Esophagus squamous epithelium (tissue), 5 donors: Measurements from ENCODE around the gene RNF25. TPM values are rescaled to one million over a fixed set of nuclear protein-coding genes. Genes with fewer than 3 reads are reported as not detected.

Experiments
- DNase-seq: peaks from one replicate; lab custom pipeline; 2025; lab: John Stamatoyannopoulos, UW
- H3K27ac ChIP-seq, 4 donors: fragments of 200-600 bp; sonication (generic); one replicate each; pipeline ENCODE4 v1.5.1; 2016 to 2019; ENCODE audit warnings: mild to moderate bottlenecking in 1 of 4
- H3K27me3 ChIP-seq, 4 donors: fragments of 200-600 bp; sonication (generic); 1 replicate in 3 of 4; 2 replicates in 1 of 4; pipeline versions ENCODE4 v1.5.1 to v1.6.0; 2017 to 2021; ENCODE audit warnings: antibody characterized with exemption in 1 of 4
- H3K36me3 ChIP-seq, 3 donors: fragments of 200-600 bp; sonication (generic); one replicate each; pipeline ENCODE4 v1.5.1; 2016 to 2019
- H3K4me1 ChIP-seq, 3 donors: fragments of 200-600 bp; sonication (generic); one replicate each; pipeline ENCODE4 v1.5.1; 2017 to 2019
- H3K4me3 ChIP-seq, 4 donors: fragments of 200-600 bp; sonication (generic); 1 replicate in 3 of 4; 2 replicates in 1 of 4; pipeline ENCODE4 v1.5.1; 2016 to 2019; ENCODE audit warnings: mild to moderate bottlenecking in 2 of 4, moderate library complexity in 1 of 4
- H3K9me3 ChIP-seq, 3 donors: fragments of 200-600 bp; sonication (generic); one replicate each; pipeline ENCODE4 v1.5.1; 2016 to 2019
- POLR2A ChIP-seq, 4 donors: fragments of 450-650 bp; IDR thresholded peaks; one replicate each; pipeline ENCODE4 v1.6.1; 2017; ENCODE audit warnings: antibody characterized with exemption in 4 of 4, mild to moderate bottlenecking in 4 of 4, moderate library complexity in 3 of 4
- WGBS, 2 donors: methylation state at CpG; one replicate each; pipeline ENCODE4 v1.1.5; 2018; 5-methylcytosine and 5-hydroxymethylcytosine counted together
- intact Hi-C: fragments of 100-400 bp; cut with DNase I; formaldehyde crosslinking; loops from one replicate; pipeline ENCODE4 v1.15.0; 2022
- total RNA-seq, 4 donors: library from RNA; depleted of rRNA; stranded (reverse); fragments of >200 nt; gene quantifications; one replicate each; pipeline ENCODE4 v1.1.0, GENCODE V29; 2016
- TF ChIP-seq, protein P1 (sequence below), 6 experiments: fragments of 450-650 bp in 4 of 6; fragments of 200-600 bp in 2 of 6; sonication (generic) in 2 of 6; IDR thresholded peaks; one replicate each; pipeline ENCODE4 v1.5.1; 2016 to 2019; ENCODE audit warnings: antibody characterized with exemption in 6 of 6, mild to moderate bottlenecking in 4 of 6, moderate library complexity in 4 of 6
- donor health status: DM: yes; HTN: yes; CAD: no.

Gene RNF25
- total RNA-seq, 4 donors from 2014 or later = 9.6 to 17.4 (median 15.7) TPM

DNA sequence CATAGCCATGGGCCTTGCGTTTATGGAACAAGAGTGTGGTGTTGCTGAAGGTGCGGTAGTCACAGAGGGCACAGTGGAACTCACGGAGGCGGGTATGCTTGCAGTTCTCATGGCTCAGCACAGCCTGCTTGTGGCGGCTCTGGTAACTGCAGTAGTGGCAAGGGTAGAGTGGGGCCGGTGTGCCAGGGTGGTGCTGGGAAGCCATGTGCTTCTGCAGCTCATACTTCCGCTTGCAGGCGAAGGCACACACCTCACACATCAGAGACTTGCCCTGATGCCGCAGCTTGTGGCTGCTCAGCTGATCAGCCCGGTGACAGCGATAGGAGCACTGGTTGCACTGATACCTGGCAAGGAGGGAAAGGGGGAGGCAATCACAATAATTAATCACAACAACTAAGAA lies 27.1 kb downstream of the RNF25 start:
- 51 to 87% methylated on average over 5 to 7 of the region's 11 CpGs for WGBS, 2 donors
- H3K27me3 ChIP-seq = no peaks in the 10 kb centered on the region
- no peak overlapping the region for H3K27ac ChIP-seq
- TF ChIP-seq, protein P1, sequence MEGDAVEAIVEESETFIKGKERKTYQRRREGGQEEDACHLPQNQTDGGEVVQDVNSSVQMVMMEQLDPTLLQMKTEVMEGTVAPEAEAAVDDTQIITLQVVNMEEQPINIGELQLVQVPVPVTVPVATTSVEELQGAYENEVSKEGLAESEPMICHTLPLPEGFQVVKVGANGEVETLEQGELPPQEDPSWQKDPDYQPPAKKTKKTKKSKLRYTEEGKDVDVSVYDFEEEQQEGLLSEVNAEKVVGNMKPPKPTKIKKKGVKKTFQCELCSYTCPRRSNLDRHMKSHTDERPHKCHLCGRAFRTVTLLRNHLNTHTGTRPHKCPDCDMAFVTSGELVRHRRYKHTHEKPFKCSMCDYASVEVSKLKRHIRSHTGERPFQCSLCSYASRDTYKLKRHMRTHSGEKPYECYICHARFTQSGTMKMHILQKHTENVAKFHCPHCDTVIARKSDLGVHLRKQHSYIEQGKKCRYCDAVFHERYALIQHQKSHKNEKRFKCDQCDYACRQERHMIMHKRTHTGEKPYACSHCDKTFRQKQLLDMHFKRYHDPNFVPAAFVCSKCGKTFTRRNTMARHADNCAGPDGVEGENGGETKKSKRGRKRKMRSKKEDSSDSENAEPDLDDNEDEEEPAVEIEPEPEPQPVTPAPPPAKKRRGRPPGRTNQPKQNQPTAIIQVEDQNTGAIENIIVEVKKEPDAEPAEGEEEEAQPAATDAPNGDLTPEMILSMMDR (IDR thresholded peaks at IDR 0.05) = no peak
- no peak for TF ChIP-seq POLR2A (IDR thresholded peaks at IDR 0.05)
- no peak overlapping the region for H3K4me3 ChIP-seq
- H3K4me1 ChIP-seq = no peaks in the 10 kb centered on the region
- no peaks in the 10 kb centered on the region for H3K9me3 ChIP-seq
- H3K36me3 ChIP-seq = peaks cover 31 to 100% (median 57%) of the 10 kb centered on the region in 3 donors
- intact Hi-C loops = no loop called here
- DNase-seq = no peak

DNA sequence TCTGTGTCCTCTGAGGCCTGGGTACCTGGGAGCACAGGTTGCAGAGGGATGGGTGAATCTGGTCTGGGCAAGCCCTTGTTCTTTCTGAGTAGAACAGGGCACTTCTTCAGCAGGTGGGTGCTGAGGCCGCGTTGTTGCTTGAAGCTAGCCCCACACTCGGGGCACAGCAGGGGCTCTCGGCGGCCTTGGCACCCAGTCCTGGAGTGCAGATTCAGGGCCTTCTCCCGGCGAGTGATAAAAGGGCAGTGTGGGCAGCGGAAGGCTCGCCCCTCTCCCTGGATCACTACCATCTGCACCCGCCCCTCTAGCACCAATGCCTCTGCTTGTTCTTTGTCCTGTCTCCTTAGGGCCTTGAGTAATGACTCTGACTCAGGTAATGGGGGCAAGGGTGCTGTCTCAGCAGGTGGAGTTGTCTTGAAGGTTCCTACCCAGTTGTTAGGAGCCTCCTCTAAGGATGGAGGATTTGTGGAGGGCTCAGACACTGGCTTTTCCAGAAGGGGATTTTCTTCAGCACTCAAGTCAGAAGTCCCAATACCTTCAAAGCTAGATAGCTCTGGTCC lies 28.0 kb downstream of the RNF25 start:
- Histone ChIP-seq H3K36me3 (peaks cover 36 to 100% (median 58%) of the 10 kb centered on the region in 3 donors), H3K4me1 (no peaks in the 10 kb centered on the region), H3K9me3 (no peaks in the 10 kb centered on the region), H3K4me3 (no peak overlapping the region), H3K27ac (no peak overlapping the region), H3K27me3 (no peaks in the 10 kb centered on the region)
- intact Hi-C loops = no loop called here
- TF ChIP-seq POLR2A (IDR thresholded peaks at IDR 0.05) = no peak
- TF ChIP-seq, protein P1 (IDR thresholded peaks at IDR 0.05) = no peak
- WGBS, 2 donors = no CpG with 5 or more reads among the region's 10 CpGs
- DNase-seq = no peak

DNA sequence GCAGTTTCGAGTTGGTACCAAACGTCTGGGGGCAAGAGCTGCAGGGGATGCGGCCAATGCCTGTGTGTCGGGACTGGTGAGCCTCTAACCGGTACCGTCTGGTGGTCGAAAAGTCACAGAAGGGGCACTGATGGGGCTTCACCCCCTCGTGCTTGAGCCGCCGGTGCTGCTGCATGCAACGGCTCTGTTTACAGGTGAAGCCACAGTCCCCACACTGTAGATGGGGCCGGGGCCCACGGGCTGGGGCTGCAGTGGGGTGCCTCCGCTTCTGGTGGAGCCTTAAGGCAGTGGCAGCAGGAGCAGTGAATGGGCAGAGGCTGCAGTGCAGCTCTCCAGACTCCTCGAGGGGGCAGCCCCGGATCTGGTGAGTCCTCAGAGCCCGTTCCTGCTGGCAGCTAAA lies 29.0 kb downstream of the RNF25 start:
- Histone ChIP-seq H3K4me1 (no peaks in the 10 kb centered on the region), H3K9me3 (no peaks in the 10 kb centered on the region), H3K4me3 (no peak overlapping the region), H3K36me3 (peaks cover 44 to 100% (median 65%) of the 10 kb centered on the region in 3 donors), H3K27me3 (no peaks in the 10 kb centered on the region), H3K27ac (no peak overlapping the region)
- intact Hi-C loops = no loop called here
- TF ChIP-seq, protein P1 (IDR thresholded peaks at IDR 0.05) = no peak
- no peak for TF ChIP-seq POLR2A (IDR thresholded peaks at IDR 0.05)
- WGBS, 2 donors = 85 to 97% methylated on average over 3 to 13 of the region's 17 CpGs
- DNase-seq = no peak

DNA sequence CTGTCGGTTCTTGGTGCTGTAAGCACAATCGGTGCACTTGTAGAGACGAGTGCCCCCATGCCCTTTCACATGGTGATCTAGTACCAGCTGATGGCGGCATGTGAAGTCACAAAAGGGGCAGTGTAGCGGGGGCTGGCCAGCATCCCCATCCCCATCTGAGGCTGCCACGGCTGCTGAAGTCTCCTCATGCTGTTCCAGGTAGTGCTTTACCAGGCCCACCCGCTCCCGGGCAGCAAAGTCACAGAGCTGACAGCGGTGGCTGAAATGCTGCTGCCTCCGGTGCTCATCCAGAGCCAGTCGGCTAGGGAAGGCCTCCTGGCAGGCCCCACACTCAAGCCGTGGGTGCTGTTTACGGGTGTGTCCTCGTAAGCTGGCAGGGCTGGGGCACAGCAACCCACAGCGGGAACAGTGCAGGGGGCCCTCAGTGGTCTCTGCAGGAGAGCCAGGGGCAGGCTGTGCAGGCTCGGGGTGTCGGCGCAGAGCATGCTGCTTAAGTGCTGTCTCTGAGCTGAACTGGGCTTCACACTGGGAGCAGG lies 29.6 kb downstream of the RNF25 start:
- H3K4me1 ChIP-seq = no peaks in the 10 kb centered on the region
- TF ChIP-seq POLR2A (IDR thresholded peaks at IDR 0.05) = no peak
- TF ChIP-seq, protein P1 (IDR thresholded peaks at IDR 0.05) = no peak
- 96% methylated on average over 4 of the region's 18 CpGs; no CpG with 5 or more reads in 1 of the 2 donors for WGBS, 2 donors
- no peak overlapping the region for H3K27ac ChIP-seq
- DNase-seq = no peak
- H3K36me3 ChIP-seq = peaks cover 40 to 100% (median 70%) of the 10 kb centered on the region in 3 donors
- H3K4me3 ChIP-seq = no peak overlapping the region
- no peaks in the 10 kb centered on the region for H3K27me3 ChIP-seq
- intact Hi-C loops = no loop called here
- H3K9me3 ChIP-seq = no peaks in the 10 kb centered on the region

DNA sequence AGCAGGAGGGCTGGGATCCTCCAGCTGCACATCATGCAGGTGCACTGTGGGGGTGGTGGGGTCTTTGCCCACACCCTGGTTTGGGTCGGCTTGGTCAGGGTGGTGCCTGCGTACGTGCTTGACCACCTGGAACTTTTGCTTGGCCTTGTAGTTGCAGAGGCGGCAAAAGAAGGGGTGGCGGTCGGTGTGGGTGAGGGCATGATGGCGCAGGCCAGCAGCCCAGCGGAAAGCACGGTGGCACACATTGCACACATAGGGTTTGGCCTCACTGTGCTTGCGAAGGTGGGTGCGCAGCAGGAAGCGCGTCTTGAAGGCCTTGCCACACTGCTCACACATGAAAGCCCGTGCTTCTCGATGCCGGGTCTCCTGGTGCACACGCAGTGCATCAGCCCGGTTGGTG lies 33.4 kb downstream of the RNF25 start:
- Histone ChIP-seq H3K27ac (no peak overlapping the region), H3K4me1 (no peaks in the 10 kb centered on the region), H3K4me3 (no peak overlapping the region), H3K36me3 (peaks cover 29 to 100% (median 62%) of the 10 kb centered on the region in 3 donors), H3K9me3 (no peaks in the 10 kb centered on the region), H3K27me3 (no peaks in the 10 kb centered on the region)
- DNase-seq = no peak
- WGBS, 2 donors = 96 to 100% methylated on average over 4 to 17 of the region's 18 CpGs
- TF ChIP-seq POLR2A (IDR thresholded peaks at IDR 0.05) = no peak
- TF ChIP-seq, protein P1 (IDR thresholded peaks at IDR 0.05) = no peak
- intact Hi-C loops = no loop called here
